HEK293 (cell line): ENCODE measurements around the gene INTS7.

ENCODE experiments used
- ZNF121 ChIP-seq: fragments of 450-650 bp; formaldehyde crosslinking; IDR thresholded peaks from 2 replicates; pipeline ENCODE4 v1.5.1; 2016; ENCODE audit warnings: missing biosample characterization, missing genetic modification characterization
- ZNF132 ChIP-seq: fragments of 450-650 bp; formaldehyde crosslinking; IDR thresholded peaks from 2 replicates; pipeline ENCODE4 v1.5.1; 2017; ENCODE audit warnings: missing biosample characterization, missing genetic modification characterization, borderline replicate concordance
- ZNF140 ChIP-seq: fragments of 450-650 bp; formaldehyde crosslinking; IDR thresholded peaks from 2 replicates; pipeline ENCODE4 v1.5.1; 2016; ENCODE audit warnings: missing biosample characterization, missing genetic modification characterization
- ZNF558 ChIP-seq: fragments of 450-650 bp; formaldehyde crosslinking; IDR thresholded peaks from 2 replicates; pipeline ENCODE4 v1.5.1; 2016; ENCODE audit warnings: missing biosample characterization, missing genetic modification characterization
- TF ChIP-seq, protein P1 (sequence below): fragments of 450-650 bp; formaldehyde crosslinking; IDR thresholded peaks from 2 replicates; pipeline ENCODE4 v1.5.1; 2016; ENCODE audit warnings: missing biosample characterization, missing genetic modification characterization
- TF ChIP-seq, protein P2 (sequence below): fragments of 450-650 bp; formaldehyde crosslinking; IDR thresholded peaks from 2 replicates; pipeline ENCODE4 v1.5.1; 2016; ENCODE audit warnings: missing biosample characterization, missing genetic modification characterization

DNA sequence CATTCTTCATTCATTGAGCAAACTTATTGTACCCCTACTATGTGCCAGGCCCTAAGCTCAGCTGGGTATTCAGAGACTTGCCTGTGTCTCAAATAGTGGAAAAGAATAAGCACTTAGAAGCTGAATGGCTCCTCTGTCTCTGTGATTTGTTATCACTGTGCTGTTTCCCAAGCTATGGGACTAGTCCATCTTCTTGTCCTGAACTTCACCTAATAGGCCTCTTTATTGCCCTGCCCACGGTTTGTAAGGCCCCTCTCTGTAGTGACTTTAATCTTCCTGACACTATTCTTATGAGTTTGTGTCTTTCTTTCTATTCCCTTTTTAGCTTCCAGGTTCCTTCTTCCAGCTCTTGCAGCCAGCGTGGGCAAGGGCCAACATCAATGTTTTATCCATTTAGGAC lies 119.4 kb downstream of the INTS7 start:
- TF ChIP-seq ZNF121 (no peak), ZNF132 (tag by site-specific recombination) (no peak), ZNF140 (tag by site-specific recombination) (no peak), ZNF558 (tag by site-specific recombination) (no peak)
- TF ChIP-seq, protein P1, sequence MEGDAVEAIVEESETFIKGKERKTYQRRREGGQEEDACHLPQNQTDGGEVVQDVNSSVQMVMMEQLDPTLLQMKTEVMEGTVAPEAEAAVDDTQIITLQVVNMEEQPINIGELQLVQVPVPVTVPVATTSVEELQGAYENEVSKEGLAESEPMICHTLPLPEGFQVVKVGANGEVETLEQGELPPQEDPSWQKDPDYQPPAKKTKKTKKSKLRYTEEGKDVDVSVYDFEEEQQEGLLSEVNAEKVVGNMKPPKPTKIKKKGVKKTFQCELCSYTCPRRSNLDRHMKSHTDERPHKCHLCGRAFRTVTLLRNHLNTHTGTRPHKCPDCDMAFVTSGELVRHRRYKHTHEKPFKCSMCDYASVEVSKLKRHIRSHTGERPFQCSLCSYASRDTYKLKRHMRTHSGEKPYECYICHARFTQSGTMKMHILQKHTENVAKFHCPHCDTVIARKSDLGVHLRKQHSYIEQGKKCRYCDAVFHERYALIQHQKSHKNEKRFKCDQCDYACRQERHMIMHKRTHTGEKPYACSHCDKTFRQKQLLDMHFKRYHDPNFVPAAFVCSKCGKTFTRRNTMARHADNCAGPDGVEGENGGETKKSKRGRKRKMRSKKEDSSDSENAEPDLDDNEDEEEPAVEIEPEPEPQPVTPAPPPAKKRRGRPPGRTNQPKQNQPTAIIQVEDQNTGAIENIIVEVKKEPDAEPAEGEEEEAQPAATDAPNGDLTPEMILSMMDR = no peak
- TF ChIP-seq, protein P2, sequence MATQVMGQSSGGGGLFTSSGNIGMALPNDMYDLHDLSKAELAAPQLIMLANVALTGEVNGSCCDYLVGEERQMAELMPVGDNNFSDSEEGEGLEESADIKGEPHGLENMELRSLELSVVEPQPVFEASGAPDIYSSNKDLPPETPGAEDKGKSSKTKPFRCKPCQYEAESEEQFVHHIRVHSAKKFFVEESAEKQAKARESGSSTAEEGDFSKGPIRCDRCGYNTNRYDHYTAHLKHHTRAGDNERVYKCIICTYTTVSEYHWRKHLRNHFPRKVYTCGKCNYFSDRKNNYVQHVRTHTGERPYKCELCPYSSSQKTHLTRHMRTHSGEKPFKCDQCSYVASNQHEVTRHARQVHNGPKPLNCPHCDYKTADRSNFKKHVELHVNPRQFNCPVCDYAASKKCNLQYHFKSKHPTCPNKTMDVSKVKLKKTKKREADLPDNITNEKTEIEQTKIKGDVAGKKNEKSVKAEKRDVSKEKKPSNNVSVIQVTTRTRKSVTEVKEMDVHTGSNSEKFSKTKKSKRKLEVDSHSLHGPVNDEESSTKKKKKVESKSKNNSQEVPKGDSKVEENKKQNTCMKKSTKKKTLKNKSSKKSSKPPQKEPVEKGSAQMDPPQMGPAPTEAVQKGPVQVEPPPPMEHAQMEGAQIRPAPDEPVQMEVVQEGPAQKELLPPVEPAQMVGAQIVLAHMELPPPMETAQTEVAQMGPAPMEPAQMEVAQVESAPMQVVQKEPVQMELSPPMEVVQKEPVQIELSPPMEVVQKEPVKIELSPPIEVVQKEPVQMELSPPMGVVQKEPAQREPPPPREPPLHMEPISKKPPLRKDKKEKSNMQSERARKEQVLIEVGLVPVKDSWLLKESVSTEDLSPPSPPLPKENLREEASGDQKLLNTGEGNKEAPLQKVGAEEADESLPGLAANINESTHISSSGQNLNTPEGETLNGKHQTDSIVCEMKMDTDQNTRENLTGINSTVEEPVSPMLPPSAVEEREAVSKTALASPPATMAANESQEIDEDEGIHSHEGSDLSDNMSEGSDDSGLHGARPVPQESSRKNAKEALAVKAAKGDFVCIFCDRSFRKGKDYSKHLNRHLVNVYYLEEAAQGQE (tag by site-specific recombination) = no peak
